ENCODE data around the gene IQSEC1. TPM values are rescaled to one million over a fixed set of nuclear protein-coding genes. Genes with fewer than 3 reads are reported as not detected.

The IQSEC1 gene
- polyA plus RNA-seq, 3 donors, result 17.7 to 61.7 (median 30.3) TPM

GRCh38 chr3:12894629-12895028 is 178.6 kb downstream of the IQSEC1 start:
- H3K36me3 ChIP-seq (replicated peaks in 1 of 2; ENCODE audit: control insufficient read depth in 1 of 2, insufficient read depth in 2 of 2, low read length in 2 of 2), result peaks cover 19 to 27% of the 10 kb centered on the region in 2 donors
- no peak overlapping the region for H3K4me3 ChIP-seq (replicated peaks in 1 of 3; ENCODE audit: low read depth in 2 of 3, low read length in 3 of 3)
- H3K4me1 ChIP-seq (ENCODE audit: control insufficient read depth in 1 of 2, insufficient read depth in 2 of 2, low read length in 2 of 2), result peaks cover 3 to 4% of the 10 kb centered on the region in 2 donors
- no peaks in the 10 kb centered on the region for H3K79me2 ChIP-seq (ENCODE audit: insufficient read depth, low read length)
- intact Hi-C loops (cut with micrococcal nuclease), result no loop called here
- no peak overlapping the region for H3K4me2 ChIP-seq (replicated peaks; ENCODE audit: extremely low read depth, low read length, poor library complexity, severe bottlenecking)
- no peak overlapping the region for H2AFZ ChIP-seq (ENCODE audit: insufficient read depth, low read depth, low read length, poor library complexity, severe bottlenecking)
- H3K36me3 Mint-ChIP-seq, result peaks cover 27 to 28% of the 10 kb centered on the region in 2 donors
- 98% methylated on average over 4 of the region's 6 CpGs for WGBS (ENCODE audit: insufficient coverage)
- no peak overlapping the region for H3K9ac ChIP-seq (ENCODE audit: insufficient read depth, low read length, poor library complexity, severe bottlenecking)
- peaks cover 24% of the 10 kb centered on the region for H3K4me1 Mint-ChIP-seq
- TF ChIP-seq, protein P1, sequence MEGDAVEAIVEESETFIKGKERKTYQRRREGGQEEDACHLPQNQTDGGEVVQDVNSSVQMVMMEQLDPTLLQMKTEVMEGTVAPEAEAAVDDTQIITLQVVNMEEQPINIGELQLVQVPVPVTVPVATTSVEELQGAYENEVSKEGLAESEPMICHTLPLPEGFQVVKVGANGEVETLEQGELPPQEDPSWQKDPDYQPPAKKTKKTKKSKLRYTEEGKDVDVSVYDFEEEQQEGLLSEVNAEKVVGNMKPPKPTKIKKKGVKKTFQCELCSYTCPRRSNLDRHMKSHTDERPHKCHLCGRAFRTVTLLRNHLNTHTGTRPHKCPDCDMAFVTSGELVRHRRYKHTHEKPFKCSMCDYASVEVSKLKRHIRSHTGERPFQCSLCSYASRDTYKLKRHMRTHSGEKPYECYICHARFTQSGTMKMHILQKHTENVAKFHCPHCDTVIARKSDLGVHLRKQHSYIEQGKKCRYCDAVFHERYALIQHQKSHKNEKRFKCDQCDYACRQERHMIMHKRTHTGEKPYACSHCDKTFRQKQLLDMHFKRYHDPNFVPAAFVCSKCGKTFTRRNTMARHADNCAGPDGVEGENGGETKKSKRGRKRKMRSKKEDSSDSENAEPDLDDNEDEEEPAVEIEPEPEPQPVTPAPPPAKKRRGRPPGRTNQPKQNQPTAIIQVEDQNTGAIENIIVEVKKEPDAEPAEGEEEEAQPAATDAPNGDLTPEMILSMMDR (IDR thresholded peaks at IDR 0.05), result no peak
- H3K27ac ChIP-seq (ENCODE audit: low read depth in 1 of 2, low read length in 2 of 2), result no peak overlapping the region
- H3K27ac Mint-ChIP-seq, result peak overlapping the region in 1 of 7 donors; percentile 34
- DNase-seq, result no peak
- peaks cover 52% of the 10 kb centered on the region for H4K20me1 ChIP-seq (ENCODE audit: insufficient read depth, low read length)
- no peak overlapping the region for H3K4me3 Mint-ChIP-seq
- H3K27me3 Mint-ChIP-seq (ENCODE audit: low read depth in 3 of 3), result peaks cover 8 to 15% (median 14%) of the 10 kb centered on the region in 3 donors
- H3K9me3 Mint-ChIP-seq, result no peaks in the 10 kb centered on the region
- no peaks in the 10 kb centered on the region for H3K9me3 ChIP-seq (replicated peaks in 1 of 2; ENCODE audit: control insufficient read depth in 1 of 2, insufficient read depth in 1 of 2, low read length in 2 of 2)
- no peaks in the 10 kb centered on the region for H3K27me3 ChIP-seq (ENCODE audit: control insufficient read depth in 2 of 2, insufficient read depth in 2 of 2, low read length in 2 of 2)

- H3K27ac Mint-ChIP-seq, result peak overlapping the region in 1 of 7 donors; percentile 62
- H3K9ac ChIP-seq (ENCODE audit: insufficient read depth, low read length, poor library complexity, severe bottlenecking), result no peak overlapping the region
- intact Hi-C loops (cut with micrococcal nuclease), result loop anchor here in 1 of 2 donors (2.0 kb wide), 1 partner anchor 25 kb away; no protein-coding TSS in a partner anchor
Observed at GRCh38 chr3:12893852-12894251, 179.4 kb downstream of the IQSEC1 start.

More at GRCh38 chr3:12893852-12894251, 179.4 kb downstream of the IQSEC1 start:
- Histone ChIP-seq H3K79me2 (ENCODE audit: insufficient read depth, low read length) (no peaks in the 10 kb centered on the region), H3K27ac (ENCODE audit: low read depth in 1 of 2, low read length in 2 of 2) (no peak overlapping the region), H2AFZ (ENCODE audit: insufficient read depth, low read depth, low read length, poor library complexity, severe bottlenecking) (no peak overlapping the region), H3K4me3 (replicated peaks in 1 of 3; ENCODE audit: low read depth in 2 of 3, low read length in 3 of 3) (no peak overlapping the region), H3K4me2 (replicated peaks; ENCODE audit: extremely low read depth, low read length, poor library complexity, severe bottlenecking) (no peak overlapping the region), H3K9me3 (replicated peaks in 1 of 2; ENCODE audit: control insufficient read depth in 1 of 2, insufficient read depth in 1 of 2, low read length in 2 of 2) (no peaks in the 10 kb centered on the region), H3K27me3 (ENCODE audit: control insufficient read depth in 2 of 2, insufficient read depth in 2 of 2, low read length in 2 of 2) (no peaks in the 10 kb centered on the region), H3K36me3 (replicated peaks in 1 of 2; ENCODE audit: control insufficient read depth in 1 of 2, insufficient read depth in 2 of 2, low read length in 2 of 2) (peaks cover 12 to 19% of the 10 kb centered on the region in 2 donors), H3K4me1 (ENCODE audit: control insufficient read depth in 1 of 2, insufficient read depth in 2 of 2, low read length in 2 of 2) (peaks cover 3 to 4% of the 10 kb centered on the region in 2 donors), H4K20me1 (ENCODE audit: insufficient read depth, low read length) (peaks cover 44% of the 10 kb centered on the region)
- TF ChIP-seq, protein P1 (IDR thresholded peaks at IDR 0.05), result no peak
- H3K4me3 Mint-ChIP-seq, result no peak overlapping the region
- peaks cover 24% of the 10 kb centered on the region for H3K4me1 Mint-ChIP-seq
- no peaks in the 10 kb centered on the region for H3K9me3 Mint-ChIP-seq
- DNase-seq, result no peak
- H3K36me3 Mint-ChIP-seq, result peaks cover 19 to 20% of the 10 kb centered on the region in 2 donors
- WGBS (ENCODE audit: insufficient coverage), result 92% methylated on average over 4 of the region's 9 CpGs
- H3K27me3 Mint-ChIP-seq (ENCODE audit: low read depth in 3 of 3), result peaks cover 8 to 19% (median 17%) of the 10 kb centered on the region in 3 donors
